ACHN (cell line): Measurements from ENCODE around the gene ISOC2.

ENCODE experiments used
- DNase-seq: peaks from one replicate; pipeline ENCODE4 v3.0.0-alpha.2; 2015
- in situ Hi-C: cut with HindIII; loops from 2 replicates; pipeline ENCODE4 v1.10.0; 2017; ENCODE audit warnings: low sequenced_read_pairs, low pct_ligation_motif_present, low pct_unique_long_range_greater_than_20kb

The ISOC2 gene

DNA sequence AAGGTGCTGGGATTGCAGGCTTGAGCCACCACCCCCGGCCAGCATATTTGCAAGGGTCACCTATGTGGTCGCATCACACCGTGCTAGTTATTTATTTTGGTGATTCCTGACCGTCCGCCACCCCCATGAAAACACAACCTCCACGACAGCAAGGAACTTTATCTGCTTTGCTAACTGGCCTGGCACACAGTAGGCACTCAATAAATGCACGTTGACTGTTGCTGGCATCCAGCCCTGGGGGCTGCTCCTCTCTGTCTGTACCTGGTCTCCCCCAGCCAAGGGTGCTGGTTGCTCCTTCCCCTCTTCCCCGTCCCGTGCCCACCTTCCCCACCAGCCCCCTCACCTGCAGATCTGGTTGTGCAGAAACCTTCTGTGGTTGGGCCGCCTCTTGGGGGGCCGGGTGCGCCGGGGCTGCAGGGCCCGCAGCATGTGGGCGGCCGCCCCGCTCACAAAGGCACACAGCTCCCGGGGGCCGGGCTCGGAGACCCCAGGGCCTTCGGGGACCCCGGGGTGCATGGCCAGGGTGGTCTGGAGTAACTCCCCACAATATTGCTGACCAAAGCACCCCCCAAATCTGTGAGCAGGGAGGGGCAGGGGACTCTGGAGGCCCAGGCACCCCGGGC lies 2.7 kb upstream of the ISOC2 start:
- no peak for DNase-seq
- in situ Hi-C loops, result no loop called here

DNA sequence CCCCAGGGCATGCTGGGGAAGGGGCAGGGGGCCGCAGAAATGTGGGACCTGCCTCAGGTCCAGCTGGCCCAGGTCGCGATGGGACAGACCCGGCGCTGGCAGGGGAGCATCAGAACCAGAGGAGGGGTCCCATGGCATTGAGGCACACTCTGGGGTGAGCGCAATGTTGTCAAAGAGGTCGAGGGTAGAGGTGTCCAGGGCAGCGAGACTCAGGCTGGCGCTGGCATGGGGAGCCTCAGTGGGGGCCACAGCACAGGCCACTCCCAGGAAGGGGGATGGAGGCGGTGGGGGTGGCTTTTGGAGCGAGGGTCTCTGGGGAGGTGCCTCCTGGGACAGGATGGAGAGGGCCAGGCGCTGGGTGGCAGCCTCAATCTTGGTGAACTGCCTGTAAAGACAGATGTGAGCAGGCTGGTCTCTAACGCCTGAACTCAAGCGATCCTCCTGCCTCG lies 2.2 kb upstream of the ISOC2 start:
- no peak for DNase-seq
- in situ Hi-C loops, result no loop called here

DNA sequence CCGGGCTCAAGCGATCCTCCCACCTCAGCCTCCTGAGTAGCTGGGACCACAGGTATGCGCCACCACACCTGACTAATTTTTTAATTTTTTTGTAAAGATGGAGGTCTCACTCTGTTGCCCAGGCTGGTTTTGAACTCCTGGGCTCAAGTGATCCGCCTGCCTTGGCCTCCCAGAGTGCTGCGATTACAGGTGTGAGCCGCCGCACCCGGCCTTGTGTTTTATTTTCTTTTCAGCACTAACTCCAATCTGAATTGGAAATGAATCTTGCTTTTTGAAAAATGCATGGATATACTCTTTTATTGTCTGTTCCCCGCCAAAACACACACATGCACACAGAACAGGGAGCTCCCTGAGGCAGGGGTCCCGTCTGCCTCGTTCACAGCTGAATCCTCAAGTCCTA lies 1.3 kb upstream of the ISOC2 start:
- DNase-seq, result no peak
- in situ Hi-C loops, result no loop called here

DNA sequence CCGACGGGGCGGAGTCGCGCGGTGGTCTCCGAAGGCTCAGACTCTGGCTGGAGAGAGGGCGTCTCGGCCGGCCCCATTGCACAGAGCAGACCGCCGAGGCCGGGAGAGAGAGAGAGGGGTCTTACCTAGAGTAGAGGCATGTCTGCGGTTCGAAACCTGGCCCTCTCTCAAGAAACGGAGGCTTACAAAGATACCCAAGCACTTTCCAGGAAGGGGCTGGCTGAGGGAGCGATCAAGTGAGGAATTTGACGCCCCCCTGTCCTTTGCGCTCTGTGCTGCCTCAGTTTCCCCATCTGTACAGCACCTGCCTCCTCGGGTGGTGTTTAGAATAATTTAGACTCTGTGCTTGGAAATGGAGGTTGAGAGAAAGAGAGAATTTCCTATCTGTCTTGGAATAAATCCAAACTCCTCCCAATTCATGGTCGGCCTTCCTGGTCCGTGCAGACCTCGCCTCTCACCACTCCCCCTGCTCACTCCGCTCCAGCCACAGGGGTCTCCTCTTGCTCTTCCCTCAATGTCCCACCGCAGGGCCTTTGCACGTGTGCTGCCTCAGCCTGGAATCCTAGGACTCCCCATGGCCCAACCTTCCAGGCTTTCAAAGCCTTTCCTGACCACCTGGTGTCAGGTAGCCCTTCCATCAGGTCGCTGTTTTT lies 658 bp upstream of the ISOC2 start:
- DNase-seq, result peak; percentile 45
- in situ Hi-C loops, result no loop called here

DNA sequence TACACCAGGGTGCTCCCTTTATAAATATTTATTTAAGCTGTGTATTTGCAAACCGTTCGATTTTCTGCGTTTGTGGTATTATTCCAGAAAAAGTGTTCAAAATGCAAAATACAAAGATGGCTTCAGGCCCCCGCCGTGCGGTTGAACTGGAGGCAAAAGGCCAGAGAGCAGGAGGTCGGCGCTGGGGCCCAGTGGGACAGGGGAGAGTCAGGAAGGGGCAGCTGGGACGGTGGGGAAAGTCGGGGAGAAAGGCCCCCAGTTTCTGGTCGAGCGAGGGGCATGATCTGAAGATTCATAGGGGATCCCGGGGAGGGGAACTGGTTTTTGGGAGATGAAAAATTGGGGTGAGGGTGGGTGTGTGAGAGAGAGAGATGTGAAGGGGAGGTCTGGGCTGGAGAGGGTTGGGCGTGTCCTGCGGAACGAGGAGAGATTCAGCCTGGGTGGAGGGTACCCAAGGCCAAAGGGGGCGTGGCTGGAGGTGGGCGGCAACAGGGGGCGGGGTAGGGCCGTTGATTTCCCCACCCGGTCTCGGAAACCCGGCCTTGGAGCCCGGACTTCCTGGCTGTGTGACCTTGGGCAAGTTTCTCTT lies 678 bp downstream of the ISOC2 start:
- in situ Hi-C loops, result no loop called here
- peak; percentile 39 for DNase-seq

DNA sequence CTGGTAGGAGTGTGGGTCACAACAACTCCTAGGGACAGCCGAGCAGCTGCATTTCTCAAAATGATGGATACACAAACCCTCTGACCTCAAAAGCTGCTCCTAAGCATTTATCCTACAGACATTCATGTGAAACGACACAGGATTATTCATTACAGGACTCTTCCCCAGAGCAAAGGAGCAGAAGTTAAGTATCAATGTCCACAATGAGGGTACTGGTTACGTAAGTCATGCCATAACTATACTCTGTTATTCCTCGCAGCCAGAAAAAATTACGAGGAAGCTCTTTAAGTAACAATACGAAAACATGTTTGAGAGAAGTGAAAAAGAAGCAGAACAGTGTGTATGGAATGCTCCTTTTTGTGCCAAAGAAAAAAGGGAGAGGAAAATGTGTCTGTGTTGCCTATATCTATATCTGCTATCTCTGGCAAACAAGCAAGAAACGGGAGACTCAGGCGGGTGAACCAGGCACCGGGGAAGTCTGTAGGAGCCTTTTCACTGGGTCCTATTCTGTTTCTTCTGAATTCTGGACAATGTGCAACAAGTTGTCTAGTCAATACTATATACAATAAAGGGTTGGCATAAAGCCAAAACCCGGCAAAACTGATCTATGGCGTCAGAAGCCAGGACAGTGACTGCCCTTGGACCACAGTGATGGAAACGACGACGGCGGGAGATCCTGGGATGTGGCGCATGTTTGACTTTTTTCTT lies 1.3 kb downstream of the ISOC2 start:
- in situ Hi-C loops, result no loop called here
- no peak for DNase-seq

DNA sequence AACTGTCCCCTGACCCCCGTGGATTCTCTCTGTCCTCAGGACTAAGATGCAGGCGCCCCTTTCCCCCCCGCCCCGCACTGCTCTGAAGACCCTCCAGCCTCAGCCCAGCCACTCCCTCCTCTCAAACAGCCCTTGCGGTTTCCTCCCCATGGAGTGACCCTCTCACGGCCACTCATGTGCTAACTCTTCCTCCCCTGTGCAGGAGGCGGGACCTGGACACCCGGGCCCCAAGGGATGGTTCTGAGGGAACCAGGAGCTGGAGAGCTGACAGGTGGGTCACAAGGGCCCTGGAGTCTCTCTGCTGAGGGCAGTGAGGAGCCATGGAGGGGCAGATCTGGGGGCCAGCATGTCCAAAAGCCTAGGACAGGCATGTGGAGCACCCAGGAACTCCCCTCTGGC lies 1.9 kb downstream of the ISOC2 start:
- in situ Hi-C loops, result no loop called here
- no peak for DNase-seq

DNA sequence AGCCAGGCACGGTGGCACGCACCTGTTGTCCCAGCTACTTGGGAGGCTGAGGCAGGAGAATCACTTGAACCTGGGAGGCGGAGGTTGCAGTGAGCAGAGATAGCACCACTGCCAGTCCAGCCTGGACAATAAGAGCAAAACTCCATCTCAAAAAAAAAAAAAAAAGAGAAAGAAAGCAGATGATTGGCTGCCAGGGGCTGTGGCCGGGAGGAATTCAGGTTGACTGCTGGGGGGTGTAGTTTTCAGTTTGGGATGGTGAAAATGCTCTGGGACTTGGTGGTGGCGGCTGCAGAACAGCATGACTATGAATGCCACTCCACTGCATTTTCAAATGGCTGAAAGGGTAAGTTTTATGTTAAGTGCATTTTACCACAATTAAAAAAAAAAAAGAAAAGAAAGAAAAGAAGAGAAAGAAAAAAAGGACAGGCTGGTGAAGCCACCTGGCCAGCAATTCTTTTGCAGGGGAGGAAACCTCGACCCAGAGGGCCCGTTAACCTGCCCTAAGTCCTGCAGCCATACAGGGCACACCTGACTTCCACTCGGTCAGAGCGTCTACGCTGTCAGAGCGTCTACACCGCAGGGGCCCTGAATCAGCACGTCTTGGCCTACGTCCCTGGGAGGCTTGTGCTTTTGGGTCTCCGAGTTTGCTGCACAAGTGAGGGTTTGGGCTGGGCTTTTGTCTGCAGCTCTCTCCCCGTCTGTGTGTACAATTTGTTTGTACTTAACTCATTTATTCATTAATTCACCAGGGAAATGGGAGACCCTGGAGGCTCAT lies 3.6 kb downstream of the ISOC2 start:
- in situ Hi-C loops, result no loop called here
- DNase-seq, result no peak

DNA sequence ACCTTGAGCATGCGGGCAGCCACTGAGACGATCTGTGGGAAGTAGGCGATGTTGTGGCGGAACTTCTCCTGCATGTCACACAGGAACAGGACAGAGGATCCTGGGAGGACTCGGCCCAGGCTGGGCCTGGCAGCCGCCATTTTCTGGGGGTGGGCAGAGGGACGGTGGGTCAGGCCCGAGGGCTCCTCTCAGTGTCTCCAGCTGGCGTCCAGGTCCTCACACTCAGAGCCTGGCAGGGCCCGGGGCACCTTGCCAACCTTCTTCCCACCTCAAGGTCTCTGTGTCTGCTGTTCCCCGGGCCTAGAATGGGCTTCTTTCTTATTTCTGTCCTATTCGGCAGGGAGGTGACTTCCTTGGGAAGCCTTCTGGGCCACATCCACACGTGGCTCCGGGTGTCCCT lies 5.1 kb downstream of the ISOC2 start:
- no peak for DNase-seq
- in situ Hi-C loops, result no loop called here

DNA sequence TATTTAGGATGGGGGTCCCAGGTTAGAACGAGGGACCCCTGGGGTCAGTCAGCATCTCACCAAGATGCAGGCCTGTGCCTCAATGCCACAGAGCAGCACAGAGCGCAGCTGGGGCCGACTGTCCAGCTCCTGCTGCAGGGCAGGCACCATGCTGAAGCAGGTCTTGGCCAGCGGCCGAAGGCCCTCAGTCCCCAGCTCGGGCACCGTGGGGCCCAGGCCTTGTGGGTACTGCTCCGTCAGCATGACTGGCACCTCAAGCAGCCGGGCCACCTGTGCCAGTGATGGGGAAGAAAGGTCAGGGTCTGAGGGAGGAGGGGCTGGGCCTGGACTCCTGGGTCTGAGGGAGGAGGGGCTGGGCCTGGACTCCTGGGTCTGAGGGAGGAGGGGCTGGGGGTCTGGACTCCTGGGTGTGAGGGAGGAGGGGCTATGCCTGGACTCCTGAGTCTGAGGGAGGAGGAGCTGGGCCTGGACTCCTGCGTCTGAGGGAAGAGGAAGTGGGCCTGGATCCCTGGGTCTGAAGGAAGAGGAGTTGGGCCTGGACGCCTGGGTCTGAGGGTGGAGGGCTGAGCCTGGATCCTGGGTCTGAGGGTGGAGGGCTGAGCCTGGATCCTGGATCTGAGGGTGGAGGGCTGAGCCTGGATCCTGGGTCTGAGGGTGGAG lies 5.7 kb downstream of the ISOC2 start:
- in situ Hi-C loops, result no loop called here
- DNase-seq, result no peak

DNA sequence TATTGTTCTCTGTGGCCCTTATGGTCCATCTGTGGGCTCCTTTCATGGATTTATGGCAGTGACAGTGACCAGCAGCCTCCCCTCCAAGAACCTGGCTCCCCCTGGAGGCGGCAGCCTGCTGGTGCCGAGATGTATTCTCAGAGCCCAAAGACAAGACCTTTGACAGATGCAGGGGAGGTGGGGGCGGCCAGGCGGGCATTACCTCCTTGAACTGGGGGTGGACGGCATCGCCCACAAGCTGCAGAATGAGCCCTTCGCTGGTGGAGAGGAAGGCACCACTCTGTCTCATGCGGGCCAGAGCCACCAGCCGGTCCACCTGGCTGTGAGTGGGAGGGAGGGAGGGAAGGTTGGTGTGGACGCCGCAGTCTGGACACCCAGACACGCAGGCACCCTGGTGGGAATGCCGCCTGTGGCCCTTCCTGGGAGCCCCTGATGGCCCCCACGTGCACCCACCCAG lies 6.6 kb downstream of the ISOC2 start:
- peak; percentile 45 for DNase-seq
- in situ Hi-C loops, result no loop called here

DNA sequence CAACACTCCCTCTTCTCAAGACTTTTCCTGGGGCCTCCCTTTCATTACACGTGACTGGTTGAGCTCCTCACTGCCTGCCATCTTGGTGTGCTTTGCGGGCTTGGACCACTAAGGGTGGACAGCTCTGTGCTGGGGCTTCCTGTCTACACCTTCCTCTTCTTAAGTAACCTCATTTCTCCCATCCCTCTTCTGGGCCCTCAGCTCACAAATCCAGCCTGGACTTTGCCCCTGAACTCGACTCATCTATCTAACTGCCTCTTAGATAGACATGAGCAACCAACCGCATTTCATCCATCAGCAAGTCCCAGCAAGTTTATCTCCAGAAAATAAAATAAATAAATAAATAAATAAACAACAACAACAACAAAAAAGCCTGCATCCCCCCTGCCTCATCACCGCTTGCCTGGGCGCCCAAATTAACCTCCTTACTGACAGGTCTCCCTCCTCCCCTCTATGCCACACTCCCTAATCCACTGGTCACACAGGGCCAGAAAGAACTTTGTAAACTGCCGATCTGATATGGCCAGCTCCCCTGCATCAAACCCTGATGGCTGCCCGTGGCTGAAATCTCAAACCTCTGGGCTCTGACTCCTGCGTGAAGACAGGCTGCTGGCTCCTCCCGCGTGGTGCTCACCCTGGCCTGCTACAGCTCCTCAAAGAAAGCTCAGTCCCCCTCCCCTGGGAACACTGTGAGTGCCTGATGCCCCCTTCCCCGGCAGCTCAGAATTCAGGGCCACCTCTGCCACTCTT lies 7.8 kb downstream of the ISOC2 start:
- DNase-seq, result no peak
- in situ Hi-C loops, result no loop called here

DNA sequence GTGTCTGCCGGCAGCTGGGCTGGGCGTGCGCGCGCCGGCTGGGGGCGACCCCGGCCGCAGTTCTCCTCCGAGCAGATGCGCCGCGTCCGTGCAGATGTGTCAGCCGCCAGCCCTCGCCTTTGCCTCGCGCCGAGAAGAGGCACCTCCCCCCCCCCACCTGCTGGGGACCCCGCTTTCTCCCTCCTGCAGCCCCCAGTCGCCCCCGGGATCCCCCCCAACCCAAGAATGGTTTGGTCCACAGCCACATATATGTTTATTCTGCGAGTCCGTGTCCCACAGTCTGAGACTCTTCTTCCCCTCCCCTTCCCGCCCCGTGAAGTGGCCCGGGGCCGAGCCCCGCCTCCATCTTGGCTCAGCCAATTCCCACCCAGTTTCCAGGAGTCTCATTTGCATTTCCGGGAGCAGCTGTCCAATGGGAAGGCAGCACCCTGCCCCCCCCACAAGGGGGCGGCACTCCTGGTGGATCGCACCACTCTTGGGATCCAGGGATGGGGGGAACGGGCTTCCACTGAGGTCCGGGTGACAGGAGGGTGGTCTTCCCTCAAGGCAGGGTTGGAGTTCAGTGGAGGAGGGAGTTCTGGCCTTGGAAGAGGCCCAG lies 8.6 kb downstream of the ISOC2 start:
- DNase-seq, result no peak
- in situ Hi-C loops, result no loop called here

DNA sequence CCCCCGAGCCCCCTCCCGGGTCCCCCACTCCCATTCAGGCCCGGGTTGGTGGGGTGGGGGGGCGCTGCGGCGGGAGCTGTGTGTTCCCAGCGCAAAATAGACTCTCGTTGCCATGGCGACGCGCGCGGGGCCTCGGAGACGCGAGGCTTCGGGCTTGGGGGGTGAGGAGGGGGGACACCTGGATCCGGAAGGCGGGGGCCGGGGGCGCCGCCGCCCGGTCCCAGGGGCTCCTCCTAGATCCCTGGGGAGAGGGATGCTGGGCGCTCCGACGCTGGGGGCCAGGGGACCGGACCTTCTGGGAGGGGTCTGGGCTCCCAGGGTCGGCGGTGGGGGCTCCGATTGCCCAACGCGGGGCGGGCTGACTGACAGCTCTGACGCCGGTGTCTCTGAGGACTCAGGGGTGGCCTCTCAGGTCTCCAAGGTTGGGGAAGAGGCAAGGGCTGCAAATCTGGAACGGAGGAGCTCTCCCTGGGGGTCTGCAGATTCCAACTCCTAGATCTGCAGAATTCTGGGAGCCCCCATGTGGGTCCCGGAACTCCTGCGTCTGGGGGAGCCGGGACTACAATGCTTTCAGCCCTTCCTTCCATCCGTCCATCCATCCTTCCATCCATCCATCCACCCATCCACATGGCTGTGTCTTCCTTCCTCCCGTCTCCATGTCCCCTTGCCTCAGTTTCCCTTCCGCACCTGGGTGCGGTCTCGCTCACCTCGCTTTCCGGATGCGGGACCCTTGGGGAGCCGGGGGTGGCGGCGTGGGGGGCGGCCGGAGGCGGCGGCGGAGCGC lies 9.3 kb downstream of the ISOC2 start:
- DNase-seq, result no peak
- in situ Hi-C loops, result no loop called here

DNA sequence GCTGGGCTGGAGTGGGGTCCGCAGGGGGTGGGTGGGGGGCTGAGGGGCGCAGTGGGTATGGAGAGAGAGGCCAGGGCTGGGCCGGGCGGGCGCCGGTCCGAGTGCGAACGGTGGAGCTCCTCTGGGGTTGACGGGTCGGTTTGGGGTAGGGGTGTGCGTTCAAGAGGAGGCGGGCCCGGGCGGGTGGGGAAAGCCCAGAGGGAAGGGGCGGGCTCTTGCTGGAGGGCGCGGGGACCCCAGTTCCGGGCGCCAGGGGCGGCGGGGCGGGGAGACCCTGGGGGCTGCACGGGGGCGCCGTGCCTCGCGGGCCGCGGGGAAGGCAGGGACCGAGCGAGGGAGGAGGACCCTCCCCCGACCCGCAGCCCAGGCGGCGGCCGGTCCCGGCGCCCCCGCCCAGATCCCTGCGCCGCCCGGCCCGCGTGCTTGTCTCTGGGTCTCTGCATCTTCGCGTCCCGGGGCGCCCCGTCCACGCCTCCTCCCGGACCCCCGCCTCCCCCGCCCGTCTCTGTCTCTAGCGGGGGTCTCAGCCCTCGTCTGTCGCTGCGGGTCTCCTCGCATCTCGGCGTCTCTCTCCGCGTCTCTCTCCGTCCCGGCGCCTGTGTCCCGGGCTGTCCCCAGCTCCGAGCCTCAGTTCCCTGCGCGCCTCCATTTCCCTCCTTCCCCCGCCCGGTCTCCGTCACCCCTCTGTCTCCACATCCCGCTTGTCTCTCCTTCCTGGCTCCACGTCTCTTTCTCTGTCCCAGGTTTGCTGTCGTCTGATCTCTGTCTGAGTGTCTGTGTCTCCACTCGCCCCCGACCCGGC lies 10.1 kb downstream of the ISOC2 start:
- in situ Hi-C loops, result no loop called here
- DNase-seq, result no peak

DNA sequence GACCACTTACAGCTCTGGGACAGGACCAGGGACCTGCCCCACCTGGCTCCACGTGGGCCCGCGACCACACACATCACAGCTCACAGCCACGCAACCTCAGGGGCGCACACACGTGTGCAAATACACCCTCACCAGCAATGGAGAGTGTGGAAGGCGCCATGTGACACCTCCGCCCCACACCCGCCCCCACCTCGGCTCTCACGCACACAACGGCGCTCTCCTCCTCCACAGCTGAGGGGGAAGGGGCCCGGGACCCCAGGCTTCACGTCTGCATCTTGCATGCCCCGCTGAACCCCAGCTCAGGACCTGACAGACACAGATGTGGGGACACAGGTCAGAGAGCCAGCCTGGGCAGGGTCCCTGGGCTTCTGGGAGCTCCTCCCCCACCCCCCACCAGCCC lies 12.0 kb downstream of the ISOC2 start:
- DNase-seq, result no peak
- in situ Hi-C loops, result no loop called here
